Measurements from ENCODE around the gene OTUD4. TPM values are rescaled to one million over a fixed set of nuclear protein-coding genes. Genes with fewer than 3 reads are reported as not detected.

OTUD4 gene
- total RNA-seq, 1 donor from 2014 or later, result 47.4 TPM

DNA sequence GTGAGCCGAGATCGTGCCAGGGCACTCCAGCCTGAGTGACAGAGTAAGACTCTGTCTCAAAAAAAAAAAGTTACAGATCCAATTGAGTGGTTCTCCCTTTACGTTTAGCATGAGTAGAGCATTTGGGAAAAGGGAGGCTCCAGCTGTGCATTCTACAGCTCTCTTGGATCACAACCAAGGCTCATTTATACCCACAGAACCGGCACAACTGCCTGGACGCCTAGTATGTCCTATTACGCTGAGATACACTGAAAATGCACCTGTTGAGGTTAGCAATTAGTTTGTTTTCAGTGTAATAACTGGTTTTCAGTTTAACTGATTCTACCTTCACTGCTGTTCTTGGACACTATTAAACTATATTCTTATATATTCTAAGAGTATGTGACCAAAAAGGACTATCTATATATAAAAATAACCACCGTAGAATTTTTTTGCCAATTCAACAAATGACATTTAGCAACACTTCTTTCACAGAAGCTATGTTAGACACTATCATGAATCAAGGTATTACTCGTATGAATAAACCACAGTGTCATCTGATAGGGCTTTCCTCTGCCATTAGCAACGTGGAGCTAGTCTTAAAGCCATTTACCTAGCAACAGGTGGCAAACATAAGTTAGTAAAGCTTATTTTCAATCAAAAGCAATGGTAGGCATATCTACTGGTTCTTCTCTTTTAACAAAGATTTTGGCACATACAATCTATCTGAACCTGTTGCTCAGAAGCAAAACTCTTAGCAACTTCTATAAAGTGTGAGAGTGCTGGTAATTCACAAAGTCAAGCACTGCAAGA lies 3.6 kb downstream of the OTUD4 start:
- Histone ChIP-seq H4K20me1 (ENCODE audit: insufficient read depth, low read length) (peaks cover 42% of the 10 kb centered on the region), H3K4me3 (ENCODE audit: insufficient read depth, low read depth, low read length) (peak overlapping the region; percentile 99), H3K9me3 (ENCODE audit: insufficient read depth, low read depth, low read length) (no peaks in the 10 kb centered on the region), H2AFZ (ENCODE audit: low read depth, low read length) (no peak overlapping the region), H3K9ac (ENCODE audit: low read length) (peak overlapping the region; percentile 96), H3K4me2 (ENCODE audit: low read length) (peak overlapping the region; percentile 96), H3K27me3 (ENCODE audit: insufficient read depth, low read length) (no peaks in the 10 kb centered on the region), H3K27ac (ENCODE audit: low read depth, low read length) (peak overlapping the region; percentile 94), H3K4me1 (ENCODE audit: insufficient read depth, low read length) (peaks cover 16% of the 10 kb centered on the region), H3K79me2 (ENCODE audit: insufficient read depth, low read length) (peaks cover 78% of the 10 kb centered on the region), H3K36me3 (ENCODE audit: insufficient read depth, low read length) (no peaks in the 10 kb centered on the region)
- Mint-ChIP-seq H3K36me3 (ENCODE audit: low read depth, unreplicated experiment) (peaks cover 4% of the 10 kb centered on the region), H3K9me3 (ENCODE audit: unreplicated experiment) (no peaks in the 10 kb centered on the region), H3K4me3 (ENCODE audit: unreplicated experiment) (peak overlapping the region; percentile 97), H3K27ac (ENCODE audit: unreplicated experiment) (no peak overlapping the region), H3K4me1 (ENCODE audit: low read depth, unreplicated experiment) (peaks cover 18% of the 10 kb centered on the region), H3K27me3 (ENCODE audit: low read depth, unreplicated experiment) (no peaks in the 10 kb centered on the region)
- FAIRE-seq, result no peak
- TF ChIP-seq, protein P1, sequence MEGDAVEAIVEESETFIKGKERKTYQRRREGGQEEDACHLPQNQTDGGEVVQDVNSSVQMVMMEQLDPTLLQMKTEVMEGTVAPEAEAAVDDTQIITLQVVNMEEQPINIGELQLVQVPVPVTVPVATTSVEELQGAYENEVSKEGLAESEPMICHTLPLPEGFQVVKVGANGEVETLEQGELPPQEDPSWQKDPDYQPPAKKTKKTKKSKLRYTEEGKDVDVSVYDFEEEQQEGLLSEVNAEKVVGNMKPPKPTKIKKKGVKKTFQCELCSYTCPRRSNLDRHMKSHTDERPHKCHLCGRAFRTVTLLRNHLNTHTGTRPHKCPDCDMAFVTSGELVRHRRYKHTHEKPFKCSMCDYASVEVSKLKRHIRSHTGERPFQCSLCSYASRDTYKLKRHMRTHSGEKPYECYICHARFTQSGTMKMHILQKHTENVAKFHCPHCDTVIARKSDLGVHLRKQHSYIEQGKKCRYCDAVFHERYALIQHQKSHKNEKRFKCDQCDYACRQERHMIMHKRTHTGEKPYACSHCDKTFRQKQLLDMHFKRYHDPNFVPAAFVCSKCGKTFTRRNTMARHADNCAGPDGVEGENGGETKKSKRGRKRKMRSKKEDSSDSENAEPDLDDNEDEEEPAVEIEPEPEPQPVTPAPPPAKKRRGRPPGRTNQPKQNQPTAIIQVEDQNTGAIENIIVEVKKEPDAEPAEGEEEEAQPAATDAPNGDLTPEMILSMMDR (IDR thresholded peaks at IDR 0.05; ENCODE audit: insufficient read depth, low read depth, low read length), result no peak
- TF ChIP-seq EZH2 (IDR thresholded peaks at IDR 0.05; ENCODE audit: insufficient read depth, low read length), result no peak
- DNase-seq (ENCODE audit: low read depth), result no peak

DNA sequence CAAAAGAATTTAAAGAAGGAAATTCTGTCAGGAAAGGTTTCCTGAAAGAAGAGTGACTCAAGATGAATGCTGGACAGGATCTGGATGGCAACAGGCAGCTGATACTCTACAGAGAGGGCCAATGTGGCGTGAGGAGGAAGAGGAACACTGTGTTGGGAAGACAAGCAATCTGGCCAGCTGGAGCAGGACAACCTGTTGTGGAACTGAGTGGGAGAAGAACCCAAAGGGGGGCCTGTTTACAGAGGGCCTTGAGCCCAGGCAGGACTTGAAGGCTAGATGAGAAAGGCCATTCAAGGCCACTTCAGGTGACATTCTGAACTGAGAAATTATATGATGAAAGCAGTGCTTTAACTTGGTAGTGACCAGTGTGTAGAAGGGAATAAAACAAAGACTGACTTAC lies 8.5 kb downstream of the OTUD4 start:
- Histone ChIP-seq H3K4me2 (ENCODE audit: low read length) (no peak overlapping the region), H3K4me1 (ENCODE audit: insufficient read depth, low read length) (peaks cover under 1% of the 10 kb centered on the region), H3K27ac (ENCODE audit: low read depth, low read length) (no peak overlapping the region), H2AFZ (ENCODE audit: low read depth, low read length) (no peak overlapping the region), H3K36me3 (ENCODE audit: insufficient read depth, low read length) (peaks cover 3% of the 10 kb centered on the region), H3K9ac (ENCODE audit: low read length) (no peak overlapping the region), H3K9me3 (ENCODE audit: insufficient read depth, low read depth, low read length) (no peaks in the 10 kb centered on the region), H3K4me3 (ENCODE audit: insufficient read depth, low read depth, low read length) (no peak overlapping the region), H3K27me3 (ENCODE audit: insufficient read depth, low read length) (no peaks in the 10 kb centered on the region), H4K20me1 (ENCODE audit: insufficient read depth, low read length) (peaks cover 35% of the 10 kb centered on the region), H3K79me2 (ENCODE audit: insufficient read depth, low read length) (peaks cover 82% of the 10 kb centered on the region)
- peaks cover 7% of the 10 kb centered on the region for H3K36me3 Mint-ChIP-seq (ENCODE audit: low read depth, unreplicated experiment)
- H3K4me3 Mint-ChIP-seq (ENCODE audit: unreplicated experiment), result no peak overlapping the region
- DNase-seq (ENCODE audit: low read depth) (no peak), FAIRE-seq (no peak)
- TF ChIP-seq, protein P1 (IDR thresholded peaks at IDR 0.05; ENCODE audit: insufficient read depth, low read depth, low read length), result no peak
- no peak for TF ChIP-seq EZH2 (IDR thresholded peaks at IDR 0.05; ENCODE audit: insufficient read depth, low read length)
- peaks cover 15% of the 10 kb centered on the region for H3K4me1 Mint-ChIP-seq (ENCODE audit: low read depth, unreplicated experiment)
- H3K9me3 Mint-ChIP-seq (ENCODE audit: unreplicated experiment), result no peaks in the 10 kb centered on the region
- H3K27me3 Mint-ChIP-seq (ENCODE audit: low read depth, unreplicated experiment), result no peaks in the 10 kb centered on the region
- peak overlapping the region; percentile 58 for H3K27ac Mint-ChIP-seq (ENCODE audit: unreplicated experiment)

DNA sequence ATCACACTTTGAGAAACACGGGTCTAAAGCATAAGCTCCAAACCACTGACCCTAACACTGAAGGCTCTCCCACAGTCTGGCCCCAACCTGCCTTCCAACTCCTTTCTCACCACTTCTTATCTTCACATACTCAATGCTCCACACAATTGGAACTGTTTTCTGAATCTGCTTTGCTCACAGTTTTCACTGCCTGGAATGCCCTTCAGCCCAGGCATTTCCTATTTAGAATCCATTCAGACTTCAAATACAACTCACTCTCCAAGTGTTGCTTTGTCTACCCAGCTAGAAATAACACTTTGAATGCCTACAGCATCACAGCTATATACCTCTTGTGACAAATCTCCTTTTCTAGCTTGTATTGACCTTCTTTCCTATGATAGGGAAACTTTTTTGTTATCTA lies 10.2 kb downstream of the OTUD4 start:
- Mint-ChIP-seq H3K27me3 (ENCODE audit: low read depth, unreplicated experiment) (no peaks in the 10 kb centered on the region), H3K27ac (ENCODE audit: unreplicated experiment) (no peak overlapping the region), H3K4me3 (ENCODE audit: unreplicated experiment) (no peak overlapping the region), H3K9me3 (ENCODE audit: unreplicated experiment) (no peaks in the 10 kb centered on the region), H3K4me1 (ENCODE audit: low read depth, unreplicated experiment) (peaks cover 13% of the 10 kb centered on the region), H3K36me3 (ENCODE audit: low read depth, unreplicated experiment) (peaks cover 7% of the 10 kb centered on the region)
- Histone ChIP-seq H4K20me1 (ENCODE audit: insufficient read depth, low read length) (peaks cover 25% of the 10 kb centered on the region), H3K4me2 (ENCODE audit: low read length) (no peak overlapping the region), H3K9me3 (ENCODE audit: insufficient read depth, low read depth, low read length) (no peaks in the 10 kb centered on the region), H3K79me2 (ENCODE audit: insufficient read depth, low read length) (peaks cover 74% of the 10 kb centered on the region), H3K4me3 (ENCODE audit: insufficient read depth, low read depth, low read length) (no peak overlapping the region), H3K9ac (ENCODE audit: low read length) (no peak overlapping the region), H3K27me3 (ENCODE audit: insufficient read depth, low read length) (no peaks in the 10 kb centered on the region), H3K36me3 (ENCODE audit: insufficient read depth, low read length) (peaks cover 3% of the 10 kb centered on the region), H3K27ac (ENCODE audit: low read depth, low read length) (no peak overlapping the region), H2AFZ (ENCODE audit: low read depth, low read length) (no peak overlapping the region), H3K4me1 (ENCODE audit: insufficient read depth, low read length) (no peaks in the 10 kb centered on the region)
- FAIRE-seq, result no peak
- no peak for TF ChIP-seq EZH2 (IDR thresholded peaks at IDR 0.05; ENCODE audit: insufficient read depth, low read length)
- TF ChIP-seq, protein P1 (IDR thresholded peaks at IDR 0.05; ENCODE audit: insufficient read depth, low read depth, low read length), result no peak
- DNase-seq (ENCODE audit: low read depth), result peak; percentile 30
